Stimulated activated CD8-positive, alpha-beta memory T cell treated with anti-CD3 and anti-CD28 coated beads, Interleukin-4, amount 100 ng/mL, for 24 hours (primary cell): ENCODE data around the gene LRRN4.

ENCODE experiments used
- DNase-seq: peaks from one replicate; pipeline ENCODE4 v3.0.0-alpha.2; 2020; ENCODE audit warnings: low read depth

The LRRN4 gene

GRCh38 chr20:6053776-6054688 lies at the start of gene LRRN4:
TSS of gene LRRN4 (minus strand) at chr20:6054060. CDS start at chr20:6052799, 1,261 bp downstream.
- no peak for DNase-seq

- DNase-seq, result no peak
Observed at GRCh38 chr20:6103301-6103700, 49.4 kb upstream of the LRRN4 start.

- no peak for DNase-seq
Observed at GRCh38 chr20:6101346-6101745, 47.5 kb upstream of the LRRN4 start.

GRCh38 chr20:6100246-6100645 lies 46.4 kb upstream of the LRRN4 start:
- DNase-seq, result no peak

GRCh38 chr20:6099819-6100218 lies 46.0 kb upstream of the LRRN4 start:
- DNase-seq, result no peak

- no peak for DNase-seq
Observed at GRCh38 chr20:6095409-6095808, 41.5 kb upstream of the LRRN4 start.

GRCh38 chr20:6094565-6094964 lies 40.7 kb upstream of the LRRN4 start:
- DNase-seq, result no peak

- no peak for DNase-seq
Observed at GRCh38 chr20:6094063-6094462, 40.2 kb upstream of the LRRN4 start.

GRCh38 chr20:6091661-6092060 lies 37.8 kb upstream of the LRRN4 start:
- no peak for DNase-seq

GRCh38 chr20:6086868-6087267 lies 33.0 kb upstream of the LRRN4 start:
- DNase-seq, result no peak

- DNase-seq, result no peak
Observed at GRCh38 chr20:6083926-6084325, 30.1 kb upstream of the LRRN4 start.

GRCh38 chr20:6081236-6081635 lies 27.4 kb upstream of the LRRN4 start:
- no peak for DNase-seq

- no peak for DNase-seq
Observed at GRCh38 chr20:6079016-6079415, 25.2 kb upstream of the LRRN4 start.

GRCh38 chr20:6075428-6076219 lies 21.8 kb upstream of the LRRN4 start:
- DNase-seq, result no peak

GRCh38 chr20:6074784-6075183 lies 20.9 kb upstream of the LRRN4 start:
- no peak for DNase-seq

- no peak for DNase-seq
Observed at GRCh38 chr20:6074145-6074561, 20.3 kb upstream of the LRRN4 start.

- DNase-seq, result no peak
Observed at GRCh38 chr20:6070829-6071695, 17.2 kb upstream of the LRRN4 start.

GRCh38 chr20:6069669-6070068 lies 15.8 kb upstream of the LRRN4 start:
- DNase-seq, result no peak

- no peak for DNase-seq
Observed at GRCh38 chr20:6067763-6068318, 14.0 kb upstream of the LRRN4 start.

GRCh38 chr20:6066582-6066981 lies 12.7 kb upstream of the LRRN4 start:
- no peak for DNase-seq

GRCh38 chr20:6061544-6061943 lies 7.7 kb upstream of the LRRN4 start:
- no peak for DNase-seq

- no peak for DNase-seq
Observed at GRCh38 chr20:6060213-6060612, 6.4 kb upstream of the LRRN4 start.
